ENCODE measurements around the gene FBXO15.

FBXO15 gene

GRCh38 chr18:74064510-74064909 is 83.1 kb downstream of the FBXO15 start:
- H3K27ac ChIP-seq = no peak overlapping the region
- TF ChIP-seq CTCF (conservative IDR thresholded peaks at IDR 0.05) (no peak), ZFX (IDR thresholded peaks at IDR 0.05) (no peak)

DNA sequence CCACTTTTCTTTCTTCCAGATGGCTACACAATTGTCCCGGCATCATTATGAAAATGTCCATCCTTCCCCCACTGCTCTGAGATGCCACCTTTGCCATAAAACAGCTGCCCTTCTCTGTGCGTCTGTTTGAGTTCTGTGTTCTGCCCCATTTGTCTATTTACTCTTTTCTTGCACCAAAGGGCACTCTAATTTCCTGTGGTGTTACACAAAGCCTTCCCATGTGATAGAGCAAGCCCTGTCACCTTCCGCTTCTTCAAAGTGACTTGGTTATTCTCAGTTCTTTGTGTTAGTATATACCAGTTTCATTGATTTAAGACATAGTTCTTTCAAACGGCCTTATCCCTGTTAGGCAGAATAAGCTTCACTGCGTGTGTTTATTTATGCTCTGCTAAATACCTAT is 84.1 kb downstream of the FBXO15 start:
- no peak for TF ChIP-seq CTCF (conservative IDR thresholded peaks at IDR 0.05)
- no peak for TF ChIP-seq ZFX (IDR thresholded peaks at IDR 0.05)
- H3K27ac ChIP-seq = no peak overlapping the region

DNA sequence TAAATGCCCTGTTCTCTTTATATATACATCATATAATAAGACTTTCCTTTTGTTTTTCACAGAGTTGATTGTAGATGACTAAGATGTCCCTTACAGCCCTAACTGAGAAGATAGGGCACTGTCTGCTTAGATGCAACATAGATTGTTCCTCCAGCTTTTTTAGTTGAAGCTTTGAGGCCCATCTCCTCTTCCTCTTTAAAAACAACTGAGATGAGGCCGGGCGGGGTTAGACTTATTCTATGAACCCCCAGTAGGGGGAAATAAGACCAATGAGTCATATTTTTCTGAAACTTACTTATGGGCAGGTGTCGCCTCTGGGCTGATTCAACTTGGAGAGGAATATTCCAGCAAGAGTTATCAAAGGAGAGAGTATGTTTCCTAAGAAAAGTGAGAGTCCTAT is 84.6 kb downstream of the FBXO15 start:
- no peak overlapping the region for H3K27ac ChIP-seq
- peak; percentile 12 for TF ChIP-seq CTCF (conservative IDR thresholded peaks at IDR 0.05)
- TF ChIP-seq ZFX (IDR thresholded peaks at IDR 0.05) = no peak

GRCh38 chr18:74062037-74062436 is 85.6 kb downstream of the FBXO15 start:
- no peak for TF ChIP-seq CTCF (conservative IDR thresholded peaks at IDR 0.05)
- TF ChIP-seq ZFX (IDR thresholded peaks at IDR 0.05) = no peak
- no peak overlapping the region for H3K27ac ChIP-seq

GRCh38 chr18:74060579-74060978 is 87.1 kb downstream of the FBXO15 start:
- no peak for TF ChIP-seq CTCF (conservative IDR thresholded peaks at IDR 0.05)
- no peak for TF ChIP-seq ZFX (IDR thresholded peaks at IDR 0.05)
- no peak overlapping the region for H3K27ac ChIP-seq

GRCh38 chr18:74050807-74051206 is 96.8 kb downstream of the FBXO15 start:
- no peak for TF ChIP-seq ZFX (IDR thresholded peaks at IDR 0.05)
- TF ChIP-seq CTCF (conservative IDR thresholded peaks at IDR 0.05) = no peak
- H3K27ac ChIP-seq = no peak overlapping the region

DNA sequence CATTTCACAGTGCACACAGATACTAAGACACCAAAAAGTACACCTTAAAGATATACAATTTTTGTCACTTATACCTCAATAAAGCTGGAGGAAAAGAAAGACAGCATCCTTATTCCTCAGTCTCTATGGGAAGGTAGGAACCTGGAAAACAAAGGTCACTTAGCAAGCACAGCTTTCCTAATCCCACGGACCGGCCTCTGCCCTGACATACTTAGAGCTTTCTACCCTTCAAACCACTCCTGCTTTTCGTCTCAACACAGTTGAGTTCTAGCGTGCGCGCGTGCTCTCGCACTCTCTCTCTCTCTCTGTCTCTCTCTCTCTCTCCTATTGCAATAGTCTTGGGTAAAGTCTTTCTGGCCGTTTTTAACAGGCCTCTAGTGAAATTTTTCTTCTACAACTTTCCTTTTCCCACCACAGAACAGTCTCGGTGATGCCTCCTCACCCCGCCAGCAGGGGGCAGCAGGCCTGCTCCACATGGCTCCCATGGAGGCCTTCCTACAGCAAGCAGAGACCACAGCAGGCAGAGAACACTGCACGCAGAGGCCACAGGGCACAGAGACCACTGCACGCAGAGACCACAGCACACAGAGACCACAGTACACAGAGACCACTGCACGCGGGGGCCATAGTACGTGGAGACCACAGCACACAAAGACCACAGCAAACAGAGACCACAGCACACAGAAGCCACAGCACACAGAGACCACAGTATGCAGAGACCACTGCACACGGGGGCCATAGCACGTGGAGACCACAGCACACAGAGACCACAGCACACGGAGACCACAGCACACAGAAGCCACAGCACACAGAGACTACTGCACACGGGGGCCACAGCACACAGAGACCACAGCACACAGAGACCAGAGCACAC is 106.9 kb downstream of the FBXO15 start:
- TF ChIP-seq CTCF (conservative IDR thresholded peaks at IDR 0.05) (peak; percentile 74), ZFX (IDR thresholded peaks at IDR 0.05) (no peak)
- no peak overlapping the region for H3K27ac ChIP-seq
